Endodermal cell (in vitro differentiated cells): ENCODE measurements around the gene CASK. TPM values are rescaled to one million over a fixed set of nuclear protein-coding genes. Genes with fewer than 3 reads are reported as not detected.

Experiments
- DNase-seq: peaks from one replicate; pipeline ENCODE4 v3.0.0-alpha.2; 2017
- H3K27ac ChIP-seq: 2 replicates; pipeline ENCODE4 v1.5.1; 2013; ENCODE audit warnings: mild to moderate bottlenecking, low read depth, low read length, moderate library complexity
- H3K27me3 ChIP-seq: 2 replicates; pipeline ENCODE4 v1.6.1; 2013; ENCODE audit warnings: mild to moderate bottlenecking, low read length, moderate library complexity; ENCODE audit not compliant: insufficient read depth, control insufficient read depth, poor library complexity, severe bottlenecking
- H3K36me3 ChIP-seq: 2 replicates; pipeline ENCODE4 v1.7.0; 2013; ENCODE audit warnings: mild to moderate bottlenecking, low read length, moderate library complexity; ENCODE audit not compliant: control insufficient read depth, insufficient read depth
- H3K4me1 ChIP-seq: one replicate; pipeline ENCODE4 v1.7.0; 2013; ENCODE audit warnings: low read length; ENCODE audit not compliant: control insufficient read depth, insufficient read depth
- H3K4me3 ChIP-seq: 2 replicates; pipeline ENCODE4 v1.5.1; 2013; ENCODE audit warnings: mild to moderate bottlenecking, low read length, moderate library complexity
- H3K9ac ChIP-seq: 2 replicates; pipeline ENCODE4 v1.6.1; 2013; ENCODE audit warnings: mild to moderate bottlenecking, low read length, moderate library complexity; ENCODE audit not compliant: poor library complexity, severe bottlenecking; ENCODE audit errors: extremely low read depth
- H3K9me3 ChIP-seq: 2 replicates; pipeline ENCODE4 v1.6.1; 2013; ENCODE audit warnings: mild to moderate bottlenecking, low read length, moderate library complexity; ENCODE audit not compliant: control insufficient read depth
- H3K27ac Mint-ChIP-seq: 2 replicates; pipeline ENCODE4 v1.8.0; 2020; ENCODE audit warnings: mixed read lengths
- H3K27me3 Mint-ChIP-seq: 2 replicates; pipeline ENCODE4 v1.8.0; 2021; ENCODE audit warnings: mild to moderate bottlenecking, mixed read lengths; ENCODE audit not compliant: insufficient read depth
- H3K36me3 Mint-ChIP-seq: 2 replicates; pipeline ENCODE4 v1.8.0; 2020; ENCODE audit warnings: low read depth, mixed read lengths
- H3K4me1 Mint-ChIP-seq: 2 replicates; pipeline ENCODE4 v1.8.0; 2020; ENCODE audit warnings: mixed read lengths
- H3K4me3 Mint-ChIP-seq: 2 replicates; pipeline ENCODE4 v1.8.0; 2020; ENCODE audit warnings: mild to moderate bottlenecking, moderate library complexity, mixed read lengths
- H3K9me3 Mint-ChIP-seq: 2 replicates; pipeline ENCODE4 v1.8.0; 2020; ENCODE audit warnings: mild to moderate bottlenecking, mixed read lengths
- CTCF ChIP-seq: fragments of 200-600 bp; sonication (generic); conservative IDR thresholded peaks from 2 replicates; pipeline ENCODE4 v1.5.0; 2021; ENCODE audit warnings: antibody characterized with exemption, mild to moderate bottlenecking
- WGBS, 2 experiments: methylation state at CpG; one replicate each; pipeline versions ENCODE4 v1.1.5 to v1.1.7; 2013; ENCODE audit warnings: missing lambda C conversion rate in 2 of 2, mixed read lengths in 1 of 2; ENCODE audit not compliant: insufficient coverage in 1 of 2, insufficient read length in 1 of 2; 5-methylcytosine and 5-hydroxymethylcytosine counted together
- total RNA-seq, 2 donors: library from RNA; stranded (reverse); fragmentation: NEBNext Ultra II Directional in 1 of 2; extraction: Animal tissue kit (Norgen Biotek cat#: 25700) in 1 of 2; gene quantifications; 2 replicates in 1 of 2; 3 replicates in 1 of 2; pipeline ENCODE4 v1.2.1, GENCODE V29; 2021

CASK gene
- total RNA-seq, 2 donors from 2014 or later: 79.1 to 87.1 TPM

GRCh38 chrX:41664375-41664901, 258.9 kb downstream of the CASK start:
- DNase-seq: no peak
- no peak for TF ChIP-seq CTCF
- Histone ChIP-seq H3K4me1 (no peaks in the 10 kb centered on the region), H3K9me3 (no peaks in the 10 kb centered on the region), H3K4me3 (no peak overlapping the region), H3K27ac (no peak overlapping the region), H3K9ac (no peak overlapping the region), H3K36me3 (peaks cover 22% of the 10 kb centered on the region), H3K27me3 (no peaks in the 10 kb centered on the region)
- H3K27ac Mint-ChIP-seq: no peak overlapping the region
- no peaks in the 10 kb centered on the region for H3K4me1 Mint-ChIP-seq
- H3K4me3 Mint-ChIP-seq: no peak overlapping the region
- H3K27me3 Mint-ChIP-seq: no peaks in the 10 kb centered on the region
- H3K36me3 Mint-ChIP-seq: peaks cover 8% of the 10 kb centered on the region
- H3K9me3 Mint-ChIP-seq: peaks cover 16% of the 10 kb centered on the region
- WGBS, 2 experiments: 100% methylated on average over 1 of the region's 2 CpGs; no CpG with 5 or more reads in 1 of the 2 experiments

- H3K4me3 Mint-ChIP-seq: no peak overlapping the region
- WGBS, 2 experiments: 100% methylated on average over 2 of the region's 2 CpGs; no CpG with 5 or more reads in 1 of the 2 experiments
- no peak for TF ChIP-seq CTCF
- no peaks in the 10 kb centered on the region for H3K27me3 Mint-ChIP-seq
- H3K4me1 ChIP-seq: no peaks in the 10 kb centered on the region
- H3K4me3 ChIP-seq: no peak overlapping the region
- DNase-seq: no peak
- H3K36me3 ChIP-seq: peaks cover 37% of the 10 kb centered on the region
- H3K9me3 ChIP-seq: no peaks in the 10 kb centered on the region
- no peak overlapping the region for H3K9ac ChIP-seq
- peaks cover 28% of the 10 kb centered on the region for H3K9me3 Mint-ChIP-seq
- H3K27me3 ChIP-seq: no peaks in the 10 kb centered on the region
- H3K27ac Mint-ChIP-seq: no peak overlapping the region
- H3K36me3 Mint-ChIP-seq: peaks cover 20% of the 10 kb centered on the region
- no peak overlapping the region for H3K27ac ChIP-seq
- no peaks in the 10 kb centered on the region for H3K4me1 Mint-ChIP-seq
Observed at GRCh38 chrX:41661366-41662095, 261.8 kb downstream of the CASK start.

- Histone ChIP-seq H3K4me3 (no peak overlapping the region), H3K9me3 (peaks cover 9% of the 10 kb centered on the region), H3K4me1 (no peaks in the 10 kb centered on the region), H3K27ac (no peak overlapping the region), H3K36me3 (peaks cover 45% of the 10 kb centered on the region), H3K9ac (no peak overlapping the region), H3K27me3 (no peaks in the 10 kb centered on the region)
- no peak for DNase-seq
- WGBS, 2 experiments: 97 to 100% methylated on average over 1 to 4 of the region's 4 CpGs
- no peak for TF ChIP-seq CTCF
- Mint-ChIP-seq H3K4me3 (no peak overlapping the region), H3K9me3 (peaks cover 59% of the 10 kb centered on the region), H3K27ac (no peak overlapping the region), H3K4me1 (no peaks in the 10 kb centered on the region), H3K27me3 (no peaks in the 10 kb centered on the region), H3K36me3 (peaks cover 54% of the 10 kb centered on the region)
Observed at GRCh38 chrX:41655631-41656030, 267.7 kb downstream of the CASK start.
